Naive thymus-derived CD4-positive, alpha-beta T cell (primary cell): ENCODE results near the gene PLA1A. TPM values are rescaled to one million over a fixed set of nuclear protein-coding genes. Genes with fewer than 3 reads are reported as not detected.
"Not testable (repeated sequence)": the region's sequence is repeated elsewhere in the genome, so short reads cannot be mapped to it uniquely, and the experiment has no call there.

Experiments
- ATAC-seq: fragments of 150-1000 bp; cut with Tn5 transposase; 2 replicates; pipeline ENCODE4 v1.10.0; 2021; ENCODE audit warnings: mild to moderate bottlenecking, moderate library complexity
- CTCF ChIA-PET: fragments of 350-600 bp; sonication (Branson Sonifier 250); formaldehyde crosslinking; loops from one replicate; lab custom pipeline; 2021; ENCODE audit warnings: antibody characterized with exemption; lab: Charles Lee
- POLR2A ChIA-PET: fragments of 350-600 bp; sonication (Branson Sonifier 250); formaldehyde crosslinking; loops from one replicate; lab custom pipeline; 2021; ENCODE audit warnings: antibody characterized with exemption, inconsistent platforms; lab: Charles Lee
- DNase-seq, 9 donors: peaks; one replicate each; pipeline versions ENCODE4 v3.0.0 to v3.0.0-alpha.2; 2020 to 2022; ENCODE audit warnings: mixed read lengths in 1 of 9
- H3K27ac ChIP-seq: one replicate; pipeline ENCODE4 v1.7.0; 2013; ENCODE audit warnings: mild to moderate bottlenecking, low read depth, low read length, moderate library complexity
- H3K27me3 ChIP-seq, 2 donors: one replicate each; pipeline ENCODE4 v1.7.0; 2013; ENCODE audit warnings: low read length in 2 of 2, mild to moderate bottlenecking in 2 of 2, moderate library complexity in 2 of 2; ENCODE audit not compliant: control insufficient read depth in 2 of 2, insufficient read depth in 2 of 2
- H3K36me3 ChIP-seq, 3 experiments: 1 replicate in 2 of 3; 2 replicates in 1 of 3; pipeline ENCODE4 v1.7.0; 2013; ENCODE audit warnings: low read length in 3 of 3, mild to moderate bottlenecking in 3 of 3, moderate library complexity in 1 of 3; ENCODE audit not compliant: insufficient read depth in 3 of 3, control insufficient read depth in 2 of 3
- H3K4me1 ChIP-seq, 2 donors: one replicate each; pipeline ENCODE4 v1.7.0; 2013; ENCODE audit warnings: low read length in 2 of 2, mild to moderate bottlenecking in 2 of 2, moderate library complexity in 1 of 2; ENCODE audit not compliant: control insufficient read depth in 2 of 2, insufficient read depth in 2 of 2
- H3K4me3 ChIP-seq: 2 replicates; pipeline ENCODE4 v1.7.0; 2013; ENCODE audit warnings: mild to moderate bottlenecking, low read length
- H3K9me3 ChIP-seq, 3 experiments: 1 replicate in 2 of 3; 2 replicates in 1 of 3; pipeline ENCODE4 v1.7.0; 2013; ENCODE audit warnings: low read length in 3 of 3; ENCODE audit not compliant: control insufficient read depth in 2 of 3
- H3K27ac Mint-ChIP-seq, 9 donors: one replicate each; pipeline ENCODE4 v1.8.0; 2020 to 2022; ENCODE audit warnings: mixed read lengths in 9 of 9, mild to moderate bottlenecking in 8 of 9, moderate library complexity in 5 of 9, inconsistent platforms in 2 of 9
- H3K27me3 Mint-ChIP-seq, 5 donors: one replicate each; pipeline ENCODE4 v1.8.0; 2021 to 2022; ENCODE audit warnings: mixed read lengths in 5 of 5, mild to moderate bottlenecking in 1 of 5
- H3K36me3 Mint-ChIP-seq, 5 donors: one replicate each; pipeline ENCODE4 v1.8.0; 2020 to 2022; ENCODE audit warnings: mixed read lengths in 5 of 5, mild to moderate bottlenecking in 3 of 5, inconsistent platforms in 1 of 5
- H3K4me1 Mint-ChIP-seq, 7 donors: one replicate each; pipeline ENCODE4 v1.8.0; 2020 to 2022; ENCODE audit warnings: mixed read lengths in 7 of 7, mild to moderate bottlenecking in 3 of 7, inconsistent platforms in 1 of 7
- H3K4me3 Mint-ChIP-seq, 10 donors: one replicate each; pipeline ENCODE4 v1.8.0; 2020 to 2022; ENCODE audit warnings: mild to moderate bottlenecking in 10 of 10, mixed read lengths in 10 of 10, moderate library complexity in 6 of 10, inconsistent platforms in 2 of 10
- H3K9me3 Mint-ChIP-seq, 11 donors: one replicate each; pipeline ENCODE4 v1.8.0; 2020 to 2022; ENCODE audit warnings: mixed read lengths in 11 of 11, mild to moderate bottlenecking in 4 of 11, inconsistent platforms in 1 of 11, moderate library complexity in 1 of 11
- intact Hi-C, 2 donors: fragments of 100-400 bp; cut with micrococcal nuclease; formaldehyde crosslinking; loops; one replicate each; pipeline ENCODE4 v1.15.1; 2023
- polyA plus RNA-seq, 2 donors: library from polyadenylated mRNA; unstranded; fragments of 300-500 nt; fragmentation: Illumina TruSeq; gene quantifications; one replicate each; pipeline ENCODE4 v1.2.3, GENCODE V29; 2021
- total RNA-seq, 6 experiments: library from RNA in 5 of 6; stranded (reverse) in 5 of 6; gene quantifications; 1 replicate in 5 of 6; 2 replicates in 1 of 6; pipeline ENCODE4 v1.2.3 and lab custom pipeline; 2021 to 2026

PLA1A gene
- total and polyA plus RNA-seq, 7 experiments from 2014 or later: 0.73 TPM; not detected in 6

DNA sequence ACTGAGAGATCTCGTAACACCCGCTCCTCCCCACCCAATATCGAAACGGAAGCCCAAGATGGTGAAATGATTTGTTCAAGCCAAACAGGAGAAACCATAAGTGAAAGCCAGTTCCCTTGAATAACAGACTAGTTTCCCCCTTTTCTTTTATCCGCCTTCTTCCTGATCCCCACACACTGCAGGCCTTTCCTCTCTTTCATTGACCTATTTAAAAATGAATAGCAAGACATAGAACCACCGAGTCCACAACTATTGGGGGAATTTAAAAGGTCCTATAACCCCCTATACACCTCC lies 79.9 kb downstream of the PLA1A start:
- peak overlapping the region; percentile 94 to 99 (median 96) for H3K27ac Mint-ChIP-seq
- DNase-seq: no peak
- no peaks in the 10 kb centered on the region for H3K27me3 ChIP-seq
- H3K4me1 ChIP-seq: peaks cover 14 to 16% of the 10 kb centered on the region in 2 donors
- peak overlapping the region; percentile 78 to 98 (median 90) for H3K4me3 Mint-ChIP-seq
- ATAC-seq: no peak
- peaks cover 0 to 20% (median 8%) of the 10 kb centered on the region in 5 donors for H3K36me3 Mint-ChIP-seq
- H3K4me1 Mint-ChIP-seq: peaks cover 19 to 40% (median 37%) of the 10 kb centered on the region in 7 donors
- H3K9me3 ChIP-seq: no peaks in the 10 kb centered on the region
- peaks cover 0 to 3% (median 0%) of the 10 kb centered on the region in 5 donors for H3K27me3 Mint-ChIP-seq
- POLR2A ChIA-PET: interaction anchor here (0.6 to 1.7 kb wide), 4 partner anchors 13 to 671 kb away, joined by 3 to 7 read pairs (median 3); partner anchors contain the start of gene LRRC58
- CTCF ChIA-PET: interaction anchor here (0.6 kb wide), 1 partner anchor 665 kb away, joined by 3 read pairs; no protein-coding TSS in a partner anchor
- H3K27ac ChIP-seq: peak overlapping the region; percentile 72
- peaks cover 0 to 24% (median 10%) of the 10 kb centered on the region in 3 experiments for H3K36me3 ChIP-seq
- peaks cover 0 to 4% (median 0%) of the 10 kb centered on the region in 11 donors for H3K9me3 Mint-ChIP-seq
- H3K4me3 ChIP-seq: peak overlapping the region; percentile 62
- intact Hi-C loops: loop anchor here (1.0 to 10.0 kb wide), 22 partner anchors 23 to 1869 kb away; partner anchors contain the start of genes B4GALT4 (in 2 of the 2), POGLUT1 (in 2 of the 2), TIMMDC1 (in 2 of the 2) and TMEM39A (in 2 of the 2)

DNA sequence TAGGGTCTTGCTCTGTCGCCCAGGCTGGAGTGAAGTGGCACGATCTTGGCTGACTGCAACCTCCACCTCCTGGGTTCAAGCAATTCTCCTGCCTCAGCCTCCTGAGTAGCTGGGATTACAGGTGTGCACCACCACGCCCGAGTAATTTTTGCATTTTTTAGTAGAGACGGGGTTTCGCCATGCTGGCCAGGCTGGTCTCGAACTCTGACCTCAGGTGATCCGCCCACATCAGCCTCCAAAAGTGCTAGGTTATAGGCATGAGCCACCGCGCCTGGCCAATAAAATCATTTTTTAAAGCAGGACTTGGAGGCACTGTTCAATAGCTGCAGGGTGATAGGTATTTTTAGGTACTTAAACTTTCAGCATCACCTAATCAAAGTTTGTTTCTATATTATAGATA lies 80.5 kb downstream of the PLA1A start:
- DNase-seq, H3K4me3 ChIP-seq, H3K9me3 ChIP-seq, H3K27ac ChIP-seq, CTCF ChIA-PET, H3K27me3 Mint-ChIP-seq, H3K9me3 Mint-ChIP-seq, H3K27me3 ChIP-seq, ATAC-seq: not testable (repeated sequence)
- POLR2A ChIA-PET: interaction anchor here (0.6 kb wide), 1 partner anchor 179 kb away, joined by 3 read pairs; no protein-coding TSS in a partner anchor
- H3K4me1 ChIP-seq: peaks cover 14 to 16% of the 10 kb centered on the region in 2 donors
- H3K36me3 ChIP-seq: peaks cover 0 to 17% (median 6%) of the 10 kb centered on the region in 3 experiments
- Mint-ChIP-seq H3K36me3 (peaks cover 0 to 17% (median 8%) of the 10 kb centered on the region in 5 donors), H3K4me1 (peaks cover 19 to 34% (median 33%) of the 10 kb centered on the region in 7 donors), H3K4me3 (peak overlapping the region in 4 of 10 donors; percentile 14 to 84 (median 64)), H3K27ac (peak overlapping the region in 3 of 9 donors; percentile 94 to 96 (median 96))
- intact Hi-C loops: loop anchor here (5.0 to 10.0 kb wide), 4 partner anchors 101 to 917 kb away; partner anchors contain the start of genes ADPRH (in 1 of the 2) and NDUFB4 (in 1 of the 2)

Other genes with a start within 250 kb of the PLA1A start
- 10 to 100 TPM; 34.9 to 59.5 (median 49.7) TPM for gene TMEM39A, start 134.3 kb upstream of the PLA1A start, total RNA-seq
- gene TMEM39A, start 134.3 kb upstream of the PLA1A start, polyA plus RNA-seq: 10 to 100 TPM in 1 of 2 donors, 1 to 10 TPM in 1; 9.1 to 17.3 TPM
- gene POGLUT1, start 128.9 kb upstream of the PLA1A start, total RNA-seq: 10 to 100 TPM; 27.5 to 41.0 (median 35.5) TPM
- 10 to 100 TPM; 27.9 to 30.7 TPM for gene POGLUT1, start 128.9 kb upstream of the PLA1A start, polyA plus RNA-seq
- gene TIMMDC1, start 99.3 kb upstream of the PLA1A start, total RNA-seq: 10 to 100 TPM; 27.1 to 80.1 (median 73.4) TPM
- gene TIMMDC1, start 99.3 kb upstream of the PLA1A start, polyA plus RNA-seq: 10 to 100 TPM; 53.5 to 59.6 TPM
- 10 to 100 TPM in 1 of 5 experiments, 1 to 10 TPM in 1, under 1 TPM in 1, not detected in 2; 0.13 to 15.1 (median 1.2) TPM for gene CD80, start 38.3 kb upstream of the PLA1A start, total RNA-seq
- not detected for gene CD80, start 38.3 kb upstream of the PLA1A start, polyA plus RNA-seq
- gene ADPRH, start 18.4 kb upstream of the PLA1A start, total RNA-seq: 1 to 10 TPM in 3 of 5 experiments, under 1 TPM in 2; 0.38 to 6.9 (median 1.3) TPM
- gene ADPRH, start 18.4 kb upstream of the PLA1A start, polyA plus RNA-seq: under 1 TPM; 0.31 to 0.38 TPM
- 1 to 10 TPM; 2.0 to 6.0 (median 4.4) TPM for gene POPDC2, start 62.7 kb downstream of the PLA1A start, total RNA-seq
- gene POPDC2, start 62.7 kb downstream of the PLA1A start, polyA plus RNA-seq: 1 to 10 TPM; 3.9 TPM
- gene COX17, start 79.5 kb downstream of the PLA1A start, total RNA-seq: 10 to 100 TPM; 25.6 to 55.0 (median 34.8) TPM
- 10 to 100 TPM; 35.7 to 60.8 TPM for gene COX17, start 79.5 kb downstream of the PLA1A start, polyA plus RNA-seq
- gene CFAP91, start 105.1 kb downstream of the PLA1A start, total RNA-seq: under 1 TPM in 2 of 5 experiments, not detected in 3; 0.13 to 0.32 TPM
- under 1 TPM in 1 of 2 donors, not detected in 1; 0.17 TPM for gene CFAP91, start 105.1 kb downstream of the PLA1A start, polyA plus RNA-seq
- gene NR1I2, start 184.2 kb downstream of the PLA1A start, total RNA-seq: under 1 TPM; 0.22 to 0.62 (median 0.44) TPM
- gene NR1I2, start 184.2 kb downstream of the PLA1A start, polyA plus RNA-seq: under 1 TPM in 1 of 2 donors, not detected in 1; 0.26 TPM